PC-3 (cell line): ENCODE results near the gene CLIC5. TPM values are rescaled to one million over a fixed set of nuclear protein-coding genes. Genes with fewer than 3 reads are reported as not detected.

Experiments used
- ATAC-seq: fragments of 200-7000 bp; cut with Tn5 transposase; 2 replicates; pipeline ENCODE4 v1.9.1; 2020; ENCODE audit warnings: mild to moderate bottlenecking, moderate library complexity
- BruUV-seq: library from RNA; stranded (reverse); fragments of 400-500 nt; replicated peaks from 2 replicates; lab custom pipeline; 2021; lab: Mats Ljungman, UMichigan
- CTCF ChIA-PET: fragments of 300-600 bp; sonication (Branson Sonifier 250); formaldehyde crosslinking; loops from one replicate; lab custom pipeline; 2022; ENCODE audit warnings: antibody characterized with exemption; lab: Charles Lee
- POLR2A ChIA-PET: fragments of 300-600 bp; sonication (Branson Sonifier 250); formaldehyde crosslinking; loops from one replicate; lab custom pipeline; 2022; ENCODE audit warnings: antibody characterized with exemption; ENCODE audit not compliant: unreplicated experiment; lab: Charles Lee
- DNase-seq: peaks from one replicate; pipeline ENCODE4 v3.0.0-alpha.2; 2015
- H2AFZ ChIP-seq: fragments of 300-600 bp; sonication (generic); 2 replicates; pipeline ENCODE4 v1.6.0; 2016; ENCODE audit warnings: antibody characterized with exemption, low read length
- H3F3A ChIP-seq: fragments of 300-600 bp; sonication (generic); one replicate; pipeline ENCODE4 v1.6.0; 2017; ENCODE audit warnings: antibody characterized with exemption, low read length, control low read depth, mild to moderate bottlenecking; ENCODE audit not compliant: unreplicated experiment
- H3K27ac ChIP-seq: fragments of 300-600 bp; sonication (generic); 2 replicates; pipeline ENCODE4 v1.5.1; 2016; ENCODE audit warnings: mild to moderate bottlenecking, low read length
- H3K27me3 ChIP-seq: fragments of 300-600 bp; sonication (generic); 2 replicates; pipeline ENCODE4 v1.6.1; 2016; ENCODE audit warnings: low read length, mixed read lengths
- H3K36me3 ChIP-seq: fragments of 300-600 bp; sonication (generic); 2 replicates; pipeline ENCODE4 v1.6.1; 2016; ENCODE audit warnings: low read depth, mixed run types, low read length, mixed read lengths
- H3K4me1 ChIP-seq: fragments of 300-600 bp; sonication (generic); 2 replicates; pipeline ENCODE4 v1.5.1; 2016; ENCODE audit warnings: low read length; ENCODE audit not compliant: insufficient read depth
- H3K4me2 ChIP-seq: fragments of 300-600 bp; sonication (generic); 2 replicates; pipeline ENCODE4 v1.6.0; 2016; ENCODE audit warnings: low read length
- H3K4me3 ChIP-seq: fragments of 300-600 bp; sonication (generic); 2 replicates; pipeline ENCODE4 v1.5.1; 2016; ENCODE audit warnings: mild to moderate bottlenecking, low read length, mixed read lengths
- H3K79me2 ChIP-seq: fragments of 300-600 bp; sonication (generic); 2 replicates; pipeline ENCODE4 v1.6.1; 2017; ENCODE audit warnings: low read length, mixed read lengths
- H3K9ac ChIP-seq: fragments of 300-600 bp; sonication (generic); 2 replicates; pipeline ENCODE4 v1.6.0; 2016; ENCODE audit warnings: mild to moderate bottlenecking, low read length
- H3K9me2 ChIP-seq: fragments of 300-600 bp; sonication (generic); replicated peaks from 2 replicates; pipeline ENCODE4 v1.6.1; 2016; ENCODE audit warnings: mixed run types, low read length, mixed read lengths
- H3K9me3 ChIP-seq: fragments of 300-600 bp; sonication (generic); 2 replicates; pipeline ENCODE4 v1.6.1; 2016; ENCODE audit warnings: low read length, mixed read lengths
- H4K20me1 ChIP-seq: fragments of 300-600 bp; sonication (generic); 2 replicates; pipeline ENCODE4 v1.6.1; 2016; ENCODE audit warnings: low read length, mixed read lengths
- CTCF ChIP-seq: fragments of 300-600 bp; sonication (generic); conservative IDR thresholded peaks from 2 replicates; pipeline ENCODE4 v1.5.1; 2017; ENCODE audit warnings: antibody characterized with exemption, low read depth, mild to moderate bottlenecking, low read length
- EZH2 ChIP-seq: fragments of 300-600 bp; sonication (generic); IDR thresholded peaks from one replicate; pipeline ENCODE4 v1.6.1; 2017; ENCODE audit warnings: antibody characterized with exemption, mild to moderate bottlenecking, low read length; ENCODE audit not compliant: unreplicated experiment
- EZH2phosphoT487 ChIP-seq: fragments of 300-600 bp; sonication (generic); IDR thresholded peaks from 2 replicates; pipeline ENCODE4 v1.6.1; 2018; ENCODE audit warnings: mild to moderate bottlenecking, antibody characterized with exemption, low read length, borderline replicate concordance
- intact Hi-C: fragments of 100-400 bp; cut with micrococcal nuclease; formaldehyde crosslinking; loops from 2 replicates; pipeline ENCODE4 v1.9.0; 2023
- total RNA-seq: library from RNA; depleted of rRNA; stranded (reverse); fragments of >200 nt; gene quantifications from 2 replicates; pipeline ENCODE4 v1.2.3, GENCODE V29; 2014

The CLIC5 gene
- total RNA-seq, 1 experiment from 2014 or later: not detected

GRCh38 chr6:45898941-45899682, 116.5 kb downstream of the CLIC5 start:
- Histone ChIP-seq H3K4me3 (no peak overlapping the region), H3K36me3 (no peaks in the 10 kb centered on the region), H2AFZ (no peak overlapping the region), H3K9ac (no peak overlapping the region), H3K27me3 (no peaks in the 10 kb centered on the region), H3K4me1 (no peaks in the 10 kb centered on the region), H3K9me2 (no peaks in the 10 kb centered on the region), H3K9me3 (no peaks in the 10 kb centered on the region), H3F3A (no peaks in the 10 kb centered on the region), H3K4me2 (no peak overlapping the region), H3K27ac (no peak overlapping the region), H3K79me2 (no peaks in the 10 kb centered on the region), H4K20me1 (no peaks in the 10 kb centered on the region)
- intact Hi-C loops: no loop called here
- DNase-seq (no peak), ATAC-seq (no peak)
- CTCF ChIA-PET: no interaction called here
- no TSS peak for BruUV-seq
- TF ChIP-seq EZH2 (no peak), CTCF (no peak), EZH2phosphoT487 (no peak)
- POLR2A ChIA-PET: interaction anchor here (0.6 kb wide), 1 partner anchor 500 kb away, joined by 3 read pairs; no protein-coding TSS in a partner anchor

- Histone ChIP-seq H3K9me3 (no peaks in the 10 kb centered on the region), H3K4me1 (no peaks in the 10 kb centered on the region), H3K79me2 (no peaks in the 10 kb centered on the region), H3K27me3 (no peaks in the 10 kb centered on the region), H3K36me3 (no peaks in the 10 kb centered on the region), H3K27ac (no peak overlapping the region), H3K4me3 (no peak overlapping the region), H2AFZ (no peak overlapping the region), H4K20me1 (no peaks in the 10 kb centered on the region), H3K9me2 (no peaks in the 10 kb centered on the region), H3F3A (no peaks in the 10 kb centered on the region), H3K9ac (no peak overlapping the region), H3K4me2 (no peak overlapping the region)
- BruUV-seq: no TSS peak
- no peak for ATAC-seq
- intact Hi-C loops: no loop called here
- TF ChIP-seq EZH2 (no peak), EZH2phosphoT487 (no peak), CTCF (no peak)
- ChIA-PET POLR2A (no interaction called here), CTCF (no interaction called here)
- DNase-seq: no peak
Observed at GRCh38 chr6:45896783-45897441, 118.7 kb downstream of the CLIC5 start.

GRCh38 chr6:45895569-45895968, 120.1 kb downstream of the CLIC5 start:
- Histone ChIP-seq H3K4me3 (no peak overlapping the region), H3K27ac (no peak overlapping the region), H3K4me1 (no peaks in the 10 kb centered on the region), H3K9me2 (no peaks in the 10 kb centered on the region), H3F3A (no peaks in the 10 kb centered on the region), H3K9ac (no peak overlapping the region), H3K9me3 (no peaks in the 10 kb centered on the region), H3K27me3 (no peaks in the 10 kb centered on the region), H3K36me3 (no peaks in the 10 kb centered on the region), H2AFZ (no peak overlapping the region), H3K4me2 (no peak overlapping the region), H4K20me1 (no peaks in the 10 kb centered on the region), H3K79me2 (no peaks in the 10 kb centered on the region)
- intact Hi-C loops: no loop called here
- DNase-seq: no peak
- ATAC-seq: no peak
- POLR2A ChIA-PET: no interaction called here
- TF ChIP-seq CTCF: no peak
- no peak for TF ChIP-seq EZH2phosphoT487
- TF ChIP-seq EZH2: no peak
- CTCF ChIA-PET: no interaction called here
- BruUV-seq: no TSS peak
